ENCODE data around the gene UNC45B.

GRCh38 chr17:35142467-35142796 lies 5.2 kb upstream of the UNC45B start:
- no peak for TF ChIP-seq POLR2A (IDR thresholded peaks at IDR 0.05; ENCODE audit: low read length)
- TF ChIP-seq GATA1 (IDR thresholded peaks at IDR 0.05; ENCODE audit: low read depth, low read length) = no peak

All from erythroblast (primary cell).